ENCODE measurements around the gene CD5L.

DNA sequence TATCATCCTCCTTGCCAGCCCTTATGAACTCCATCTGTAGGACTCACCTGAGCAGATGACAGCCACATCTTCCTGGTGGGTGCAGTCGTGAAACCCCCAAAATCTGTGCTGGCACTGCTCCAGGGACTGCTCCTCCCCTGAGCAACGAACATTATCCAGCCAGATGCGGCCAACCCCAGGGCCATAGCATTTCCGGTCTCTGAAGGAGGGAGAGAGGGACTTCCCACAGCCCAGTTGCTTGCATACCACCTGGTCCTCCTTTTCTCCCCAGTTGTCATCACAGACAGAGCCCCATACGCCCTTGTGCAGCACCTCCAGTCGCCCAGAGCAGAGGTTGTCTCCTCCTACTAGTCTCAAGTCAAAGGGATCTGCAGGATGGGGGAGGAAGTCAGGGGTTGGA is 8.5 kb downstream of the CD5L start:
- TF ChIP-seq, protein P1, sequence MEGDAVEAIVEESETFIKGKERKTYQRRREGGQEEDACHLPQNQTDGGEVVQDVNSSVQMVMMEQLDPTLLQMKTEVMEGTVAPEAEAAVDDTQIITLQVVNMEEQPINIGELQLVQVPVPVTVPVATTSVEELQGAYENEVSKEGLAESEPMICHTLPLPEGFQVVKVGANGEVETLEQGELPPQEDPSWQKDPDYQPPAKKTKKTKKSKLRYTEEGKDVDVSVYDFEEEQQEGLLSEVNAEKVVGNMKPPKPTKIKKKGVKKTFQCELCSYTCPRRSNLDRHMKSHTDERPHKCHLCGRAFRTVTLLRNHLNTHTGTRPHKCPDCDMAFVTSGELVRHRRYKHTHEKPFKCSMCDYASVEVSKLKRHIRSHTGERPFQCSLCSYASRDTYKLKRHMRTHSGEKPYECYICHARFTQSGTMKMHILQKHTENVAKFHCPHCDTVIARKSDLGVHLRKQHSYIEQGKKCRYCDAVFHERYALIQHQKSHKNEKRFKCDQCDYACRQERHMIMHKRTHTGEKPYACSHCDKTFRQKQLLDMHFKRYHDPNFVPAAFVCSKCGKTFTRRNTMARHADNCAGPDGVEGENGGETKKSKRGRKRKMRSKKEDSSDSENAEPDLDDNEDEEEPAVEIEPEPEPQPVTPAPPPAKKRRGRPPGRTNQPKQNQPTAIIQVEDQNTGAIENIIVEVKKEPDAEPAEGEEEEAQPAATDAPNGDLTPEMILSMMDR (IDR thresholded peaks at IDR 0.05) = no peak
- TF ChIP-seq POLR2A (IDR thresholded peaks at IDR 0.05) = no peak

Measured in right lobe of liver (tissue), 4 donors.